Superior temporal gyrus (tissue), 1 donor: Measurements from ENCODE around the gene TSR3.

Experiments used
- DNase-seq: peaks from one replicate; pipeline ENCODE4 v3.0.0-alpha.2; 2016; ENCODE audit errors: extremely low spot score

TSR3 gene

DNA sequence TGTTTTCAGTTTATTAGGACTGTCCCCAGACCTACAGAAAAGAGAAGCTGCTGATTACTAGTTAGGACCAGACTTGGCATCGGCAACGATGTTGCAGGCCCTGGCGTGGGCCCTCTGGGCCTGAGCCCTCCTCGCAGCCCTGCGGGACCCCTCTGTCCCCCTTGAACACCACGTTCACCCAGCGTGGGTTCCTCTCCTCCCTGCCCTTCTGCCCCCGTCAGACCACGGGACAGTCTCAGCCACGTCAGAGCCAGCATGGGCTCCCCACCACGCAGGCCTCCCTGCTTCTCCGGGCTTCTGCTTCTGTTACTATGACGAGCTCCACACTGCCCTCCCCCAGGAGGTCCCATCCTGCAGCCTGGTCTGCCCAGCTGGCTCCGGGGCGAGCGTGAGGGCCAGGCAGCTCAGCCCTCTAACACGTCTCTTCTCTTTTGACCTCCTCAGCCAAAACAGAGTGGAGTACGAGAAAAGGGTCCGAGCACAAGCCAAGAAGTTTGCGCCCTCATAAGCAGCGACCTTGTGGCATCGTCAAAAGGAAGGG lies 27.3 kb downstream of the TSR3 start:
- DNase-seq = no peak

DNA sequence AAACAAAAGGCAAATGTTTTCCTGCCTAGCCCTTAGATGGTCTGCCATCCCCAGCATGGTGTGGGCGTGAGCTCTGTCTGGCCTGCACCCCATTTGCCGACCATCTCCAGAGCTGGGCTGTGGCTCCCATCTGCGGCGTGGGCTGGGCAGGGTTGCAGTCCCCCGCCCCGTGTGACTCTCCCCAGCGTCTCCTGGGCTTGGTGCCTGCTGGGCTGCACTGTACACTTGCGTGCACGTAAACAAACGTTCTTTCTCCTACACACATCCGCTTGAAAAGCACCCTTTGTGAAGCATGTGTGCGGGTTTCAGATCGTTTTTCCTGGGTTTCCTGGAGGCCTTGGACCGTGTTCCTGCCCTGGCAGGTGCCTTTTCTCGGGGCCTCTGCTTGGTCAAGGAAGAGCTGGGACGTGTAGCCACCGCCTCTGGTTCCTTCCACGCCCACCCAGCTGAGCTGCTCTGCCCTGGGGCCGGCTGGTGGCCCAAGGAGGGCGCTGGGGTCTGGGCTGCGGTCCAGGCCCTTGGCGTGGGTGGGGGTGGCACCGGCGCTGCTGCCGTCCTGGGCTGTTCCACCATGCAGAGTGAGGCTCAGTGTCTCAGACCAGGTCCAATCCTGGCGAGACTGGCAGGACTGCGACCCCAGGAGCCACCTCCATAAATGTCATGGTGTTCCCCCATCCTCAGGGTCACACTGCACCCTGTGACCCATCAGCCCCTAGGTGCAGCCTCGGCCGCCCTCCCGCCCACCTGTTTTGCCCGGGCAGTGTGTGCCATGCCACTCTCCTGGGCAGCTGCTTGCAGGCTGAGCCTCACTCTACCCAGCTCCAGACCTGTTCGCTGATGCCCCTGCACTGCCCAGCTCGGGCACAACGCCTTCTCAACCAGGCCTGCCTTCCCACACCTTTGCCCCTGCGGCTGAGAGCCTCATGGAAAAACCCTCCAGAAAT lies 28.1 kb downstream of the TSR3 start:
- peak; percentile 71 for DNase-seq

DNA sequence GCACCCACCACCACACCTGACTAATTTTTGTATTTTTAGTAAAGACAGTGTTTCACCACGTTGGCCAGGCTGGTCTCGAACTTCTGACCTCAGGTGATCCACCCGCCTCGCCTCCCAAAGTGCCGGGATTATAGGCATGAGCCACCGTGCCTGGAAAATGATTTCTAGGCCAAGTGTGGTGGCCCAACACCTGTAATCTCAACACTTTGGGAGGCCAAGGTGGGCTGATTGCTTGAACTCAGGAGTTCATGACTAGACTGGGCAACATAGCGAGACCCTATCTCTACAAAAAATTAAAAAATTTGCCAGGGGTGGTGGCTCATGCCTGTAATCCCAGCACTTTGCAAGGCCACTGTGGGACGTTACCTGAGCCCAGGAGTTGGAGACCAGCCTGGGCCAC lies 29.3 kb downstream of the TSR3 start:
- DNase-seq = no peak

DNA sequence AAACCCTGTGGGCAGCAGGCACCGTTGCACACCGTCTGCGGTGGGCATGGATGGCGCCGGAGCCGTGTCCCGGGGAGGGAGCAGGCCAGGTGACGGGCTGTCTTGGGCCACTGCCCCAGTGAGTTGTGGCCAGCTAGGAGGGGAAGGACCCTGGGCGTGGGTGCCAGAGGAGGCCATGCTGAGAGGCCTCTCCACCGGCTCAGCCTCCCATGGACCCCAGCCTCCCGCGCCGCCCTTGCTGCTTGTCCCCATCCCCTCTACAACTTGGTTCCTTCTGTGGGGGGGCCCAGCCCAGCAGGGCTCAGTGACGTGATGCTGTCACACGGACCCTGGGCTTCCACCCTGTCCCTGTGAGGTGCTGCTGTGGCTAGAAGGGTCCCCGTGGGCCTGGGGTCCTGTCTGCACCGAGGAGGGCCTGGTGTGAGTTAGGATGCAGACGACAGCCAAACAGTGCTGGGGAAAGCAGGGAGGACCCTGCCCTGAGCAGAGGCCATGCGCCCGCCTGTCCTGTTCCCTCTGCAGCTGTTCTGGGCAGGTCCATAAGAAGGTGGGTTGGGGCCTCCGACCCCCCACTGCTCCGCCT lies 30.9 kb downstream of the TSR3 start:
- no peak for DNase-seq

DNA sequence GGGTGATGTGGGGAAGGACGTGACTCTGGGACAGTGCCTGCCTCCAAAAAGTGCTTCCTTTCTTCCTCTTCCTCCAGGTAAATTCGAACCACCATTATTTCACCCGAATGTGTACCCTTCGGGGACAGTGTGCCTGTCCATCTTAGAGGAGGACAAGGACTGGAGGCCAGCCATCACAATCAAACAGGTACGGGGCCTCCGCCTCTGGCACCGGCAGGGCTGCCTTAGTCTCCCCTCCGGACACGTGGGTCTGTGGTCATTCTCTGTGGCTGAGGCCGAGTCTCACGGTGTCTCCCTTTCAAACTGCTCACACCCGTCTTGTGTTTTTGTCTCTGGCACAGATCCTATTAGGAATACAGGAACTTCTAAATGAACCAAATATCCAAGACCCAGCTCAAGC lies 31.6 kb downstream of the TSR3 start:
- DNase-seq = no peak

DNA sequence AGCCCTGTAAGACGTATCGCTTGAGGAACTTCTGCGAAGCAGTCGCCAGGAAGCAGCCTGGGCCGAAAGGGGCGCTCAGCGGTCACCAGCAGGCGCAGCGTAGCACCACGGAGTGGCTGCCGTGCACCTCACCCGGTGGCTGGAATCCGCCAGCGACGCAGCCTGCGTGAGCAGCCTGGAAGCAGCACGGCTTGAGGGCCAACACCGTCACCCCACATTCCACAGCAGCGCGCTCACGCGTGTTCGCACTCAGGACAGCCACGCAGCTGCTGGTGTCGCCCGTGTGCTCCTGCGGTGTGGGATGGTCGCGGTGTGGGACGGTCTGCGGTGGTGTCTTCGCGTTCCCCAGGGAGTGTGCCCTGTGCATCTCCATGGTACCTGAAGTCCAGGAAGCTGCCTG lies 32.6 kb downstream of the TSR3 start:
- no peak for DNase-seq

DNA sequence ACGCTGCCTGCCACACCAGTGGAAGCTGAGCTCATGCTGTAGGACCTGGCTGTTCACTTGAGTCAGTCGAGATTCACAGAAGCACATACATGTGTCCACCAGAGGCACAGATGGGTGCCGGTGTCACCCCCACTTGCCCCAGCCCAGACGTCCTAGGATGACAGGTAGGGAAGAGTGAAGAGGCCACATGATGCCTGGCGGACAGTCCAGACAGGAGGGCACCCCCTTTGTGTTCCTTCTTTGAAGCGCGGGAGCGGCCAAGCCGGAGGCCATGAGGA lies 33.5 kb downstream of the TSR3 start:
- no peak for DNase-seq

DNA sequence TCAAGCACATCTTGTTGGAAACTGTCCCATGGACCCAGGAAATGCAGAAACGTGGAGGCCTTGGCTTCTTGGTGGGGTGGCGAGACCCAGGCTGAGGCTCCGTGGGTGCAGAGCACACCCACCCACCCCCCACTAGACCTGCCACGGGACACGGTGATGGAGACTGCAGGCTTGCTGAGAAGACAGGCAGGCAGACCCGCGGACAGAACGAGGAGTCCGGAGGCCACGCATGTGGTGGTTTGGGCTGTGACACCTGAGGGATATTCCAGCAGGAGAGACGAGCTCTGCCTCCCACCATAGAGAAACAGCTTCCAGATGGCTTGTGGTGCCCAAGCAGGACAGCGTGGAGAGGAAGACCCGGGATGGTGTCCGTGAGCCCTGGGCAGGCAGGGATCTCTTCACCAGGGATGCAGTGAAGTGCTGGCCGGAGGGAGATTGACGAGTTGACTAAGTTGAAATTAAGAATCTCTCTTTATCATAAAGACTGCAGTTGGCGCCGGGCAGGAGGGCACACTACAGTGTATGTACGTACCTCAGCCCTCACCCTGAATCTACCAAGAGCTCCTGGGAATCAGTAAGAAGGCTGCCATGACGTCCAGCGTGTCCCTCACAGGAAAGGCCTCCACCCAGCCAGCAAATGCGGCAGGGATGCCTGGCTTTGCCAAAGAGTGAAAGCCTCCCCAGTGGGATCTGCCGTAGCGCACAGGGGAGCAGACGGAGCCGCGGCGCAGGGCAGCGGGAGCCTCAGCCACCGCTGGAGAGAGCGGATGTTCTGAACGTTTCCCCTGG lies 34.0 kb downstream of the TSR3 start:
- DNase-seq = no peak

DNA sequence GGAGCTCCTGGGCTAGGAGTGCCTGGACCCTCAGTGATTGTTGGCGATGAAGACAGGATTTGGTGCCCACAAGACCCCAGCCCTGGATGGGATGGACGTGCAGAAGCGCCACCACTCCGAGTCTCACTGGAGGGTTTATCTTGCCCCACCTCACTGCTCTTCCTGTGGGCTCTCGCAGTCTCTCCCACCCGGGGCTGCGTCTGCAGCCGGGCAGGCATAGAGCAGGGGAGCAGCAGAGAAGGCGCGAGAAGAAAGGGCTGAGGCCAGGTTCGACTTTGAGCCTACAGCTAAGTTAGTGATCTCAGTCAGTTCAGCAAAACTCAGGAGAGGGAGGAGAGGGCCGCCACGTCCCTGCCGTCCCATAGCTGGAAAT lies 35.7 kb downstream of the TSR3 start:
- DNase-seq = no peak

DNA sequence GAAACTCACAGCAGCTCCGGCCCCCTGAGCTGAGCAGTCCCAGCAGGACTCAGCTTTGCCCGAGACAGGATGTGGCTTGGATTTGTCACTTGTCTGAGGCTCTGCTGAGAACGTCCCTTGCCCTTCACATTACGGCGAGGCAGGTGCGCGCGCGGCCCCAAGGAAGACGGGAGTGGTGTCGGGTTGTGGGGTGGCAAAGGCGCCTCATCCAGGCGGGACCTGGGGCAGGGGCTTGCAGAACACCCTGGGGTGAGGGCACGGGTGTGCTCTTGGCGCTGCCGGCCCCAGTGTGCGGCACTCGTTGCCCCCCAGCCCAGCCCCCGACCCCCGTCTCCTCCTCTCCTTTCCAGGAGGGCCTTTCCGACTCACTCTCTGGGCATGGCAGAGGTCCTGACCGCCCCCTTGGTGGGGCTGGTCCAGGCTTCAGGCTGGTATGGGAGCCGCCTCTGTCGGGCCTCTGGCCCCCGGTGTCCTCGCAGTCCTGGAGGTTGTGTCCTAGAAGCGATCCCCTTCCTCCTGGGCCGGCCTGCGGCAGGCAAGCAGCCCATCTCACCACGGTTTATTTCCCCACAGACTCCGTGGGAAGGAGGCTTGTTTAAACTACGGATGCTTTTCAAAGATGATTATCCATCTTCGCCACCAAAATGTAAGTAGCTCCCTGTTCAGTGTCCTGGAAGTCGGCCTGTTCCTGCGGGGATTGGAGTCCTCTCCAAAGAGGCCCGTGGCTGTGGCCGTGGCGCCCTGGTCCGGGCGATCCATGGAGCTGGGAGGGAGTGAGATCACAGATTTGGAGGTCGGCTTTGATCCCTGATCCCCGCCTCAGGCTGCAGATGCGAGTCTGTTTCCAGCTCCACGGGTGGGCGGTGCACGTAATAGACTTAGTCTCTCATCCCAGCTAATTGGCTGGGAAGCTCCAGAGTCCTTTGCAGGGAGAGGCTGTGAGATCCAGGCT lies 36.3 kb downstream of the TSR3 start:
- no peak for DNase-seq

DNA sequence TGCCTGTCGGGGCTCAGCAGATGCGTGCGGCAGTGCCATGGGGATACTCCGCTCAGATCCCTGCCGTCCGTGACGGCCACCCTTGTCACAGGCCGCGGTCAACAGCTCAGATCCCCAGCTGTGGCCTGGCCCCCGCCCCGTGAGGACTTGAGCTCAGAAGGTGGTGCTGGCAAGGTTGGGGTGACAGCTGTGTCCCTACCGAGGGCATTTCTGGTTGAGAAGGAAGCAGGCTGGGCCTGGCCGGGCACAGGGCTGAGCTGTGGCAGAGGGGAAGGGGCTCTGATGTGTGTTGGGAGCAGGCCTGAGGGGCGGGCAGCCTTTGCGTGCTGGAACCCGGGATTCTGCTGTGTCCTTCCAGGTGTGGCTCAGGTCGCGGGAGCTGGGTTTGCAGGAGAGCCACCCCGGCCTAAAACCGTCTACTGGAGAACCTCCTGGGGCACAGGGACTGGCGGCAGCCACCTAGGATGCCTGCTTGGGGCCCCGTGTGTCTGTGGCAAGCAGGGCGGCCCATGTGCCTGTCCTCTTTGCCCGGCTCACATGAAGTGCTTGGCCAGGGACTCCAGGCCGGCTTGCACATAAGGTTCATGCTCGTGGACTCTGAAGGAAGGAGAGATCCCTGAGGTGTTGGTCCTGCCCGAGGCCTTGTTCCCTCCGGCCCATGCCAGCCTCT lies 37.1 kb downstream of the TSR3 start:
- no peak for DNase-seq

DNA sequence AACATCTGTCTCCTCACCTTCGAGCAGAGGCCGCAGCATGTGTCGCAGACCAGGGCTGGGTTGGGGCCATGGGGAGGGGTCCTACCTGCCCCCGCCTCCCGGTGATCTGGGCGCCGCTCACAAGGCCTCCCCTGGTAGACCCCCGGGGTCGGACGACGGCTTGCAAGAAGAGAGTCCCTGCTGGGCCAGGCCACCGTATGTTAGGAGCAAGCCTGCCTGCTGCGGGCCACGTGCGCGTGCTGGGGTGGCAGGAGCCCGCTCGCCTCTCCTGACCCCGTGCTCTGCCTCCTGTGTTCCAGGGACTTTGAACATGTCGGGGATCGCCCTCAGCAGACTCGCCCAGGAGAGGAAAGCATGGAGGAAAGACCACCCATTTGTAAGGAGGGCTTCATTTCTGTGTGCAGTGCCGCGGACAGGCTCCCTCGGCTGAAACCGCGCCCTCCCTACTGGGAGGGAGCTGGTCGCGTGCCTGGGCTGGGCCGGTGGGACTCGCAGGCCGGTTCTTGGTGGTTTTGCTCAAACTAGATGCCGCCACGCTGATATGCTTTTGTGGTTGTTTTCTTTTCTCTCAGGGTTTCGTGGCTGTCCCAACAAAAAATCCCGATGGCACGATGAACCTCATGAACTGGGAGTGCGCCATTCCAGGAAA lies 37.8 kb downstream of the TSR3 start:
- DNase-seq = no peak

DNA sequence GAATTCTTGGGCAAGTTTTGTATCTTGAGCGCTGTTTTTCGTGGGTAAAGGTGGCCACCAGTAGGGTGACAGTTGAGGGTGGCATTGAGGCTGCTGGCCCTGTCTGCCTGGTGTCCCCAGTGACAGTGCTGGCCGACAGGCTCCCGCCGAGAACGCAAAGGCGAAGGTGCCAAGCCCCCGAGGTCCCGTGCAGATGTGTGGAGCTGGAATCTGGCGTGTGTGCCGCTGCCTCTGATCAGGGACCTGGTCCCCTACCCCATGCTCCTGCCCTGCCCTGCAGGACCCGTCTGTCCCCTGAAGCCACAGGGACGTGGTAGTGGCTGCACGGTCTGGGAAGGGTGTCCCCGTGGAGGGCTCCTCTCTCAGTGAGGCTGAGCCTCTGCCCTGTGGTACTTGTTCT lies 38.8 kb downstream of the TSR3 start:
- DNase-seq = no peak

DNA sequence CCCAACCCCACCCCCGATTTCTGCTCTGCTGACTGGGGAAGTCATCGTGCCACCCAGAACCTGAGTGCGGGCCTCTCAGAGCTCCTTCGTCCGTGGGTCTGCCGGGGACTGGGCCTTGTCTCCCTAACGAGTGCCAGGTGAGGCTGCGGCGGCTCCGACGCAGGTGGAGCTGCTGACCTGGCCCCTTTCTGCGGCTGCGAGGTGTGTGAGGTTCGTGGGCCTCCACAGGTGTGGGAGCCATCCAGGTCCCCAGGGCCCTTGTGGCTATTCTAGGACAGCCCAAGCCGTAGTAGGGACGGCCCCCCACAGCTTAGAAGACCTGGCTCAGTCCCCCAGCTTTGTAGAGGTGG lies 39.2 kb downstream of the TSR3 start:
- DNase-seq = no peak

DNA sequence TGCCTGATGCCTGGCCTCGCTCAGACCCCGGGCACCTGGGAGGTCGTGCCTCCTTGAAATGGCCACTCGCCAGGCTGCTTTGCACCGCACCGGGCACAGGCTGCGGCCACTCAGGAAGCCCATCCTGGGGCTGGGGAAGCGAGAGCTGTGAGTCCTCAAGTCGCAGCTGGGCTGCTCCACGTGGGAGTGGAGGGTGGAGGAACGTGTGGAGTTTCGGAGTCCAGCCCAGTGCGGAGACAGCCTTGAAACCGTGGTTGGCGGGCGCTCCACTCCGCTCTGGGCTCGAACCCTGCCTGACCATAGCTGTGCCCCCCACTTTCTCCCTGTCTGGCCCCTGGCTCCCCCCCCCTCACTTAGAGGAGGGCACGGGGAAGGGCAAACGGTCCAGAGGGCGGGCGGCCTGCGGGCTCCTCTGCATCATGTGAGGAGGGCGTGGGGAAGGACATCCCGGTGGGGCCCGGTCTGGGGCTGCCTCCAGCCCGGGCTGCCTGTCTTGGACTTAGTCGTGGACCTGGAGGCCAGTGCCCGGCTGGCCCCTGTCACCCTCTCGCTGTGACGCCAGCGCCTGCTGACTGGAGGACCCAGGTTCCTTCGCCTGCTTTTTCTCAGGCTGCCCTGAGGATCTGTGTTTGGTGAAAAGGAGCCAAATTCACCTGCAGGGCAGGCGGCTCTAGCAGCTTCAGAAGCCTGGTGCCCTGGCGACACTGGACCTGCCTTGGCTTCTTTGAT lies 39.8 kb downstream of the TSR3 start:
- no peak for DNase-seq

DNA sequence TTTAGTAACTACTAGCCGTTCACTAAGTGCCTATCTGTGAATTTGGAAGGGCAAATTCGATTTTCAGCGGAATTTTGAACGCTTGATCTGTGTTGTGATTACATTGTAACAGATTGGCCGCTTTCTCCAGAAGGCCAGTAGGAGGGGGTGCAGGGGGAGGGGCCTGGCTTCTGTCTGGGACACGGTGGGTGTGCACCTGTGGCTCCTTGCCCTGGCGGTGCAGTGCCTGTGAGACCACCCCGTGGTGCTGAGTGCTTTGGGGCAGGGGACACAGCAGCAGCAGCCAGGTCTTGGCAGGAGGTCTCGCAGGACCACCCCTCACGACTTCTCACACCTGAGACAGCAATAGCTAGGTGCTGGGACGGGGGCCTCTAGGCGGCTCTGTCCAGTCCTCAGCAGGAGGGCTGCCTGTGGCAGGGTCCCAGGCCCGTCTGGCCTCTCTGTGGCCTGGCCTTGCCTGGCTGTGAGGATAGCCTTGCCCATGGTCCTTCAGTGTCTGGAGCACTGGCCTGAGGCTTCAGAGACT lies 40.4 kb downstream of the TSR3 start:
- DNase-seq = no peak

DNA sequence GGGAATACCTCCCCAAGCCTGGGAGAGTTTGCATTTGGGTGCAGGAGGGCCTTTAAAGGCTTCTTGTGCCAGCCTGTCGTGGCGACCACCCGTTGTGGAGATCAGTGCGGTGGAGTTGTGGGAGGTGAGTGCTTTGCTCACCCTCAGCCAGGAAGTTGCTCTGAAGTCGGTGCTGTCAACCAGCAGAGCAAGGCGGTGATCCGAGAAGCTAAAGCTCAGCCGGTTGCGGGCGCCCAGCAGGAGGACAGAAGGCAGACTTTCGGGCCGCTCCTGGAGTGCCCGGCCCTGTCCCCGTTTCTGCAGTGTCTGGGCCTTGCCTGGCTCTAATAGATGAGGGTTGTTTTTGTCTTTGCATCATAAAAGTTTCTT lies 40.9 kb downstream of the TSR3 start:
- DNase-seq = no peak

DNA sequence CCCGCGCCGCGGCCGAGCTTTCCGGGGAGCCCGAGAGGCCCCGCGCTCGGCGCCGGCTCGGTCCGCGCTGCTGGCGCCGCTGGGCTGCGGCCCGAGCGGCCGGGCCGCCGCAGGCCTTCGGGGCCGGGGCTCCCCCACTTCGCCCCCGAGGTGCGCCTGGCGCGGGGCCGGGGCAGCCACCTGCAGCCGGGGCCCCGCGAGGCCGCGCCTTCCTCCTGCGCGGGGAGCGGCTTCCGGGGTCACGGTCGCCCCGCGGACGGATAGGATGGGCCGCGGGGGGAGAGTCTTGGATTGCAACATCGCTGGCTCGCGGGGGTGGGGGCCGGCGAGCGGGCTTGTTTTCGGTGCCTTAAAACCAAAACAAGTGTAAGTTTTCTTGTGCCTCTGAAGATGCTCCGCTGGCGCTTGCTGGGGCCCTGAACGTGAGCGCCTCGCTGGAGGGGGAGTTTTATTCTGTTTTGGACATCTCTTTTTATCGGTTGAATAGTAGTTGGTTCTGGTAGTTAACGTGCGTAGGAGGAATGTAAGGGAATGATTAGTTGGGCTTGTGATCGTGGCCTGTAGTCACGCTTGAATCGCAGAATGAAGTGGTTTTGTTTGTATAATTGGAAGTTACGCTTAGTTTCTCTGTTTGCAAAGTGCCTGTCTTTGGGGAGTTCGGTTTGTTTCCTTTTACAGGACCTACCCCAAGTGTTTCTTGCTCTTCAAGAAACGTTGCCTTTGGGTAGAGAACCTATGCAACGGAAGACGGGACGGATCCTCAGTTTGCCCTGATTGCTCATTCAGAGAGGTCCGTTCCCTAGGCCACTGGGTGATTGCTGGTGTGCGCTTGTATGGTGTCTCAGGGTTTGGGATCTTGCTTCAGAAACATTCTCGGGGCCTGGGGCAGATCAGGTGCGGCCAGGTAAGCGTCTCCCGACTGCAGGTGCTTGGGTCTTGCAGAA lies 41.5 kb downstream of the TSR3 start:
- peak; percentile 8 for DNase-seq
